SK-N-SH (cell line): Measurements from ENCODE around the gene PARD3. TPM values are rescaled to one million over a fixed set of nuclear protein-coding genes. Genes with fewer than 3 reads are reported as not detected.

ENCODE experiments used
- CTCF ChIA-PET: fragments of 300-600, 350-600 bp; formaldehyde crosslinking; extraction: SDS; loops from one replicate; lab custom pipeline; 2021; lab: Yijun Ruan, JAX
- POLR2A ChIA-PET: fragments of 350-600 bp; sonication (Branson Sonifier 250); formaldehyde crosslinking; extraction: SDS; loops from one replicate; lab custom pipeline; 2020; ENCODE audit warnings: antibody characterized with exemption, inconsistent platforms; lab: Yijun Ruan, JAX
- DNase-seq: peaks from one replicate; pipeline ENCODE4 v3.0.0; 2012
- H2AFZ ChIP-seq: fragments of 200-600 bp; sonication (generic); 2 replicates; pipeline ENCODE4 v1.8.1; 2016; ENCODE audit warnings: antibody characterized with exemption, mild to moderate bottlenecking, low read depth
- H3F3A ChIP-seq: fragments of 200-600 bp; sonication (generic); replicated peaks from 2 replicates; pipeline ENCODE3; 2016; ENCODE audit warnings: antibody characterized with exemption, mild to moderate bottlenecking; ENCODE audit not compliant: insufficient read depth
- H3K27ac ChIP-seq, 2 experiments: fragments of 200-500 bp in 1 of 2; fragments of 200-600 bp in 1 of 2; sonication (Bioruptor generic) in 1 of 2; sonication (generic), shearing (Covaris generic) in 1 of 2; 2 replicates each; pipeline versions ENCODE4 v1.5.1 to v1.6.1; 2014 to 2016; ENCODE audit warnings: low read depth in 2 of 2, inconsistent platforms in 1 of 2, low read length in 1 of 2, mild to moderate bottlenecking in 1 of 2, mixed read lengths in 1 of 2
- H3K27me3 ChIP-seq: fragments of 200-600 bp; sonication (generic), shearing (Covaris generic); 2 replicates; pipeline ENCODE4 v1.6.1; 2016; ENCODE audit warnings: mixed run types; ENCODE audit not compliant: insufficient read depth
- H3K36me3 ChIP-seq, 2 experiments: fragments of 200-500 bp in 1 of 2; fragments of 200-600 bp in 1 of 2; sonication (Bioruptor generic) in 1 of 2; sonication (generic) in 1 of 2; replicated peaks in 1 of 2; 2 replicates each; pipeline versions ENCODE3 to v1.5.1; 2014 to 2016; ENCODE audit warnings: low read length in 1 of 2, mild to moderate bottlenecking in 1 of 2; ENCODE audit not compliant: insufficient read depth in 2 of 2, control insufficient read depth in 1 of 2
- H3K4me1 ChIP-seq, 2 experiments: fragments of 200-500 bp in 1 of 2; fragments of 200-600 bp in 1 of 2; sonication (Bioruptor generic) in 1 of 2; sonication (generic), shearing (Covaris generic) in 1 of 2; 2 replicates each; pipeline versions ENCODE4 v1.5.1 to v1.6.1; 2014 to 2016; ENCODE audit warnings: low read depth in 1 of 2, low read length in 1 of 2, mixed run types in 1 of 2; ENCODE audit not compliant: insufficient read depth in 2 of 2, control insufficient read depth in 1 of 2
- H3K4me2 ChIP-seq: fragments of 200-600 bp; sonication (generic), shearing (Covaris generic); 2 replicates; pipeline ENCODE4 v1.6.1; 2017; ENCODE audit warnings: mixed run types
- H3K4me3 ChIP-seq, 2 experiments: fragments of 200-500 bp in 1 of 2; fragments of 200-600 bp in 1 of 2; sonication (Bioruptor generic) in 1 of 2; sonication (generic), shearing (Covaris generic) in 1 of 2; 2 replicates each; pipeline versions ENCODE4 v1.5.1 to v1.8.1; 2014 to 2016; ENCODE audit warnings: low read depth in 2 of 2, inconsistent platforms in 1 of 2, low read length in 1 of 2, mild to moderate bottlenecking in 1 of 2, mixed read lengths in 1 of 2, moderate library complexity in 1 of 2
- H3K79me2 ChIP-seq: fragments of 200-600 bp; sonication (generic); 2 replicates; pipeline ENCODE4 v1.8.1; 2017; ENCODE audit warnings: mild to moderate bottlenecking; ENCODE audit not compliant: insufficient read depth
- H3K9ac ChIP-seq: fragments of 200-600 bp; sonication (generic); 2 replicates; pipeline ENCODE4 v1.6.1; 2017; ENCODE audit warnings: mixed run types
- H3K9me2 ChIP-seq: fragments of 200-600 bp; sonication (generic); 2 replicates; pipeline ENCODE4 v1.6.1; 2017; ENCODE audit warnings: mixed run types
- H3K9me3 ChIP-seq: fragments of 200-600 bp; sonication (generic); 2 replicates; pipeline ENCODE4 v1.6.1; 2017; ENCODE audit warnings: mixed run types, mild to moderate bottlenecking, moderate library complexity
- H4K20me1 ChIP-seq: fragments of 200-600 bp; sonication (generic); 2 replicates; pipeline ENCODE4 v1.6.1; 2017; ENCODE audit warnings: mild to moderate bottlenecking, mixed run types; ENCODE audit not compliant: insufficient read depth
- CHD2 ChIP-seq: fragments of 150-350 bp; IDR thresholded peaks from 2 replicates; pipeline ENCODE4 v1.6.1; 2018; ENCODE audit warnings: low read length; ENCODE audit not compliant: partially characterized antibody
- ELF1 ChIP-seq: IDR thresholded peaks from 2 replicates; pipeline ENCODE4 v1.4.0; 2012
- EZH2phosphoT487 ChIP-seq: fragments of 200-600 bp; sonication (generic); IDR thresholded peaks from 2 replicates; pipeline ENCODE4 v1.6.1; 2017; ENCODE audit warnings: low read depth, mixed run types, mild to moderate bottlenecking, antibody characterized with exemption, moderate library complexity, borderline replicate concordance
- FOXJ3 ChIP-seq: sonication (generic); formaldehyde crosslinking; IDR thresholded peaks from 2 replicates; pipeline ENCODE4 v1.5.1; 2020; ENCODE audit warnings: mild to moderate bottlenecking, missing genetic modification reagents
- FOXM1 ChIP-seq: IDR thresholded peaks from 2 replicates; pipeline ENCODE4 v1.4.0; 2012; ENCODE audit warnings: low read depth, mild to moderate bottlenecking
- GATA2 ChIP-seq: sonication (generic); formaldehyde crosslinking; IDR thresholded peaks from 2 replicates; pipeline ENCODE4 v1.5.0; 2020; ENCODE audit warnings: mild to moderate bottlenecking, missing genetic modification reagents
- JUND ChIP-seq: IDR thresholded peaks from 2 replicates; pipeline ENCODE4 v1.4.0; 2012
- MXI1 ChIP-seq: IDR thresholded peaks from 2 replicates; pipeline ENCODE4 v1.6.1; 2012; ENCODE audit warnings: mild to moderate bottlenecking, low read depth, low read length, improper control_type of control experiment
- RAD21 ChIP-seq: IDR thresholded peaks from 2 replicates; pipeline ENCODE4 v1.6.1; 2012; ENCODE audit warnings: mild to moderate bottlenecking, low read length
- RFX5 ChIP-seq: IDR thresholded peaks from 2 replicates; pipeline ENCODE4 v1.6.1; 2012; ENCODE audit warnings: mild to moderate bottlenecking, improper control_type of control experiment, low read length
- RXRA ChIP-seq: IDR thresholded peaks from 2 replicates; pipeline ENCODE4 v1.4.0; 2012; ENCODE audit warnings: low read depth, mild to moderate bottlenecking, borderline replicate concordance
- SMC3 ChIP-seq: IDR thresholded peaks from 2 replicates; pipeline ENCODE4 v1.6.1; 2012; ENCODE audit warnings: low read depth, low read length, improper control_type of control experiment
- WGBS: methylation state at CpG from one replicate; pipeline ENCODE4 v1.1.6; 2017; ENCODE audit warnings: low lambda C conversion rate; 5-methylcytosine and 5-hydroxymethylcytosine counted together
- polyA plus RNA-seq, 3 experiments: library from polyadenylated mRNA; depleted of rRNA; stranded (reverse); fragments of >200 nt; gene quantifications; 2 replicates each; pipeline ENCODE4 v1.2.3, GENCODE V29; 2012
- TF ChIP-seq, protein P1 (sequence below): IDR thresholded peaks from 2 replicates; pipeline ENCODE4; 2012
- TF ChIP-seq, protein P2 (sequence below): IDR thresholded peaks from 2 replicates; pipeline ENCODE4 v1.4.0; 2012; ENCODE audit warnings: low read depth
- TF ChIP-seq, protein P3 (sequence below): IDR thresholded peaks from 2 replicates; pipeline ENCODE4 v1.6.1; 2012; ENCODE audit warnings: mild to moderate bottlenecking, low read depth, low read length, moderate library complexity

PARD3 gene
- polyA plus RNA-seq, 1 of the 3 experiments (the other 2 are of a cell fraction): 29.4 TPM

DNA sequence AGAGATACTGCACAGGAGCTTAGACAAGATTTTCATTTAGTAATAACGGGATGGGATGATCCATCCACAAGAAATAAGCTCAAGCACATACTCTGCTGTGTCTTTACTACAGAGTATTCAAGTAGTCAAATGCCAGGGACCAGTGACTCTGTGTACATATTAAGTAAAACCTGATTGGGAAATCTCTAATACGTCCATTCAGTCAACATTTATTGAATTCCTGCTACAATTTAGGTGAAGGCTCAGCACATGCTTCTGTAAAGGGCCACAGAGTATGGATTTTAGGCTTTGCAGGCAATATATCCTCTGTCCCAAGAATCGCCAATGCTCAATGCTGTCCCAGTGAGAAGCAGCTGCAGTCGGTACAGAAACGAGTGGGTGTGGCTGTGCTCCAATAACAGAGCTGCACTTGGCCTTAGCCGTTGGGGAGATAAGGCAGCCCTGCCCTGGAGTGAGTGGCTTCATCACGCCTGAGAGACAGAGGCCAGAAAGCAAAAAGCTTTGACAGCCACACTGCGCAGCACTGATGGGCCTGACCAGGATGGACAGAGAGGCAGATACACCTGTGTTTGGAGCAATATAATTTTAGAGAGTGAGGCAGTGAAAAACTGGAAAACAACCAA is 186.8 kb downstream of the PARD3 start:
- CTCF ChIA-PET: interaction anchor here (0.6 to 4.5 kb wide), 2 partner anchors 10 to 427 kb away, joined by 3 to 35 read pairs; no protein-coding TSS in a partner anchor
- 72% methylated on average over 8 of the region's 8 CpGs for WGBS
- Histone ChIP-seq H3K9ac (no peak overlapping the region), H3K9me2 (no peaks in the 10 kb centered on the region), H3F3A (no peaks in the 10 kb centered on the region), H3K79me2 (peaks cover 6% of the 10 kb centered on the region; the same call in 1 of the 2 replicates), H3K27ac (no peak overlapping the region), H3K9me3 (no peaks in the 10 kb centered on the region), H4K20me1 (no peaks in the 10 kb centered on the region), H3K4me1 (peaks cover 4 to 8% of the 10 kb centered on the region in 2 experiments; a peak in 2 of 4 replicates), H3K4me2 (no peak overlapping the region), H3K36me3 (no peaks in the 10 kb centered on the region), H3K27me3 (no peaks in the 10 kb centered on the region), H3K4me3 (no peak overlapping the region), H2AFZ (no peak overlapping the region)
- DNase-seq: peak; percentile 66
- POLR2A ChIA-PET: interaction anchor here (0.6 kb wide), 1 partner anchor 15 kb away, joined by 3 read pairs; no protein-coding TSS in a partner anchor
- TF ChIP-seq GATA2 (CRISPR knock-in tag) (peak; percentile 80), JUND (no peak), FOXJ3 (CRISPR knock-in tag) (no peak; the same call in 1 of the 2 replicates), MXI1 (peak; percentile 58), CHD2 (no peak), SMC3 (no peak), RAD21 (0 out of 2 replicates have a peak, but pooled peaks have one; percentile 6), EZH2phosphoT487 (no peak)
- TF ChIP-seq, protein P1, sequence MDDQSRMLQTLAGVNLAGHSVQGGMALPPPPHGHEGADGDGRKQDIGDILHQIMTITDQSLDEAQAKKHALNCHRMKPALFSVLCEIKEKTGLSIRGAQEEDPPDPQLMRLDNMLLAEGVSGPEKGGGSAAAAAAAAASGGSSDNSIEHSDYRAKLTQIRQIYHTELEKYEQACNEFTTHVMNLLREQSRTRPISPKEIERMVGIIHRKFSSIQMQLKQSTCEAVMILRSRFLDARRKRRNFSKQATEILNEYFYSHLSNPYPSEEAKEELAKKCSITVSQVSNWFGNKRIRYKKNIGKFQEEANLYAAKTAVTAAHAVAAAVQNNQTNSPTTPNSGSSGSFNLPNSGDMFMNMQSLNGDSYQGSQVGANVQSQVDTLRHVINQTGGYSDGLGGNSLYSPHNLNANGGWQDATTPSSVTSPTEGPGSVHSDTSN: no peak
- TF ChIP-seq, protein P2, sequence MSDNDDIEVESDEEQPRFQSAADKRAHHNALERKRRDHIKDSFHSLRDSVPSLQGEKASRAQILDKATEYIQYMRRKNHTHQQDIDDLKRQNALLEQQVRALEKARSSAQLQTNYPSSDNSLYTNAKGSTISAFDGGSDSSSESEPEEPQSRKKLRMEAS: no peak

DNA sequence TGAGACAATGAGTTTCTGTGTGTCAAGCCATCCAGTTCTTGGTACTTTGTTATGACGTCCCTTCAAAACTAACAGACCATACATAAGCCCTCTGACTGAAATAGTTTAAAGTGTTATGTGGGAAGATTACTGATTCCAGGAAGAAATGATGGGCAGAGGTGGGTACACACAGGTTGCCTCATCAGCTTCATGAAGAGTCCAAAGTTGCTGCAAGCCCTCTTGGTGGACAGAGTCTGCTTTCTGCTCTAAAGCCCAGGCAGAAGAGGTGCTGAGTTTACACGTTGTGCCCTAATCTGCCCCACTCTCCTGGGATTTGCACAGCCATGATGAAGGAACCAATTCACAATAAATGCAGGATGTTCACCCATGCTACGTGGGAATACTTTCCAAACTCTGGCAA is 187.4 kb downstream of the PARD3 start:
- Histone ChIP-seq H3K9ac (no peak overlapping the region), H3F3A (no peaks in the 10 kb centered on the region), H3K79me2 (peaks cover 6% of the 10 kb centered on the region; the same call in 1 of the 2 replicates), H3K9me3 (no peaks in the 10 kb centered on the region), H3K4me1 (peaks cover 4 to 8% of the 10 kb centered on the region in 2 experiments; a peak in 2 of 4 replicates), H2AFZ (no peak overlapping the region)
- TF ChIP-seq, protein P3, sequence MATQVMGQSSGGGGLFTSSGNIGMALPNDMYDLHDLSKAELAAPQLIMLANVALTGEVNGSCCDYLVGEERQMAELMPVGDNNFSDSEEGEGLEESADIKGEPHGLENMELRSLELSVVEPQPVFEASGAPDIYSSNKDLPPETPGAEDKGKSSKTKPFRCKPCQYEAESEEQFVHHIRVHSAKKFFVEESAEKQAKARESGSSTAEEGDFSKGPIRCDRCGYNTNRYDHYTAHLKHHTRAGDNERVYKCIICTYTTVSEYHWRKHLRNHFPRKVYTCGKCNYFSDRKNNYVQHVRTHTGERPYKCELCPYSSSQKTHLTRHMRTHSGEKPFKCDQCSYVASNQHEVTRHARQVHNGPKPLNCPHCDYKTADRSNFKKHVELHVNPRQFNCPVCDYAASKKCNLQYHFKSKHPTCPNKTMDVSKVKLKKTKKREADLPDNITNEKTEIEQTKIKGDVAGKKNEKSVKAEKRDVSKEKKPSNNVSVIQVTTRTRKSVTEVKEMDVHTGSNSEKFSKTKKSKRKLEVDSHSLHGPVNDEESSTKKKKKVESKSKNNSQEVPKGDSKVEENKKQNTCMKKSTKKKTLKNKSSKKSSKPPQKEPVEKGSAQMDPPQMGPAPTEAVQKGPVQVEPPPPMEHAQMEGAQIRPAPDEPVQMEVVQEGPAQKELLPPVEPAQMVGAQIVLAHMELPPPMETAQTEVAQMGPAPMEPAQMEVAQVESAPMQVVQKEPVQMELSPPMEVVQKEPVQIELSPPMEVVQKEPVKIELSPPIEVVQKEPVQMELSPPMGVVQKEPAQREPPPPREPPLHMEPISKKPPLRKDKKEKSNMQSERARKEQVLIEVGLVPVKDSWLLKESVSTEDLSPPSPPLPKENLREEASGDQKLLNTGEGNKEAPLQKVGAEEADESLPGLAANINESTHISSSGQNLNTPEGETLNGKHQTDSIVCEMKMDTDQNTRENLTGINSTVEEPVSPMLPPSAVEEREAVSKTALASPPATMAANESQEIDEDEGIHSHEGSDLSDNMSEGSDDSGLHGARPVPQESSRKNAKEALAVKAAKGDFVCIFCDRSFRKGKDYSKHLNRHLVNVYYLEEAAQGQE: no peak
- TF ChIP-seq ELF1: no peak
- TF ChIP-seq RXRA: no peak
- TF ChIP-seq RAD21: no peak
- TF ChIP-seq FOXM1: no peak
- TF ChIP-seq RFX5: no peak
- TF ChIP-seq FOXJ3 (CRISPR knock-in tag): no peak
- TF ChIP-seq, all 33 proteins: peak for 0
- H3K27me3 ChIP-seq: no peaks in the 10 kb centered on the region
- 98% methylated on average over 3 of the region's 3 CpGs for WGBS
- H3K9me2 ChIP-seq: no peaks in the 10 kb centered on the region
- no peaks in the 10 kb centered on the region for H3K36me3 ChIP-seq
- ChIA-PET CTCF (interaction anchor here (4.5 kb wide), 1 partner anchor 10 kb away, joined by 35 read pairs; no protein-coding TSS in a partner anchor), POLR2A (interaction anchor here (0.6 kb wide), 1 partner anchor 14 kb away, joined by 3 read pairs; no protein-coding TSS in a partner anchor)
- no peak overlapping the region for H3K4me2 ChIP-seq
- no peak for DNase-seq
- no peak overlapping the region for H3K4me3 ChIP-seq
- no peak overlapping the region for H3K27ac ChIP-seq
- no peaks in the 10 kb centered on the region for H4K20me1 ChIP-seq
